Activated T-cell treated with anti-CD3 and anti-CD28 coated beads for 48 hours (primary cell): Measurements from ENCODE around the gene ALX4.

Experiments used
- DNase-seq: peaks from one replicate; pipeline ENCODE4 v3.0.0-alpha.2; 2020; ENCODE audit warnings: low read depth

Gene ALX4

DNA sequence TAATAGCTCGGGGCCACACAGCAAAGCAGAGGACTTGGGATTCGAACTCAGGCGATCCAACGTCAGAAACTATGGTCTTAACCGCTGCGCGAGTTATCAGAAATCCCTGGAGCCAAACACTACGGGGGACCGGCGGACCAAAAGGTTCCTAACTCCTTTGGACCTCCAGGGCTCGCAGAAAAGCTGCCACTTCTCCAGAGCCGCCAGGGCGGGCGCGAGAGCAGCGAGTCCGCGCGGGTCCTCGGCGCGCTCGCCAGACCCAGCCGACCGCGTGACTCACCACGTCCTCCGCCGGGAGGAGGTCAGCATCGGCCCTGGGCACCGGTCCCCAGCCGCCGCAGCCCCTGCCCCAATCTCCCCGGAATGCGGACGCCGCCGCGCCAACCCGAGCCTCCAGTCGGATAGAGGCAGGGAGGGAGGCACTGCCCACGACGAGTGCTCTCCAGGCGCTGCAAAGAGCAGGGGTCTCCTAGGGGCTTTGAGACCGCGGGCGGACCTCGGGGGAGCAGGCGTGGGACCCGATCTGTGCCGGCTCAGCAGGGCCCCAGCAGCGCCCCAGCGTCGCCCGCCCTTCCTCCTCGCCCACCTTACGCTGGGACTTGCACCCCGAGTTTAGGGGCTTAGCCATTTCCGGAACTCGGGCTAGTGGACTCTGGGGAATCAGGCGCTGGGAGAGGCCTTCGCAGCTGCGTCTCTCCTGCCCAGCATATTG lies 6.2 kb upstream of the ALX4 start:
- DNase-seq = no peak

DNA sequence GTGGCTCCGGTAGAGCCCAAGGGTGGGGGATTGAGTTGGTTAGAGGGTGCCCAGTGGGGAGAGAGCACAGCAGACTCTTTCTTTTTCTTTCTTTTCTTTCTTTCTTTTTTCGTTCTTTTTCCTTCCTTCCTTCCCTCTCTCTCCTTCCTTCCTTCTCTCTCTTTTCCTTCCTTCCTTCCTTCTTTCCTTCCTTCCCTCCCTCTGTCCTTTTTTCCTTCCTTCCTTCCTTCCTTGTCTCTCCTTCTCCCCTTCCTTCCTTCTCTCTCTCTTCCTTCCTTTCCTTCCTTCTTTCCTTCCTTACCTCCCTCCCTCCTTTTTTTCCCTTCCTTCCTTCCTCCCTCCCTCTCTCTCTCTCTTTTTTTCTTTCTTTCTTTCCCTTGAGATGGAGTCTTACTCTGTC lies 4.8 kb upstream of the ALX4 start:
- DNase-seq = no peak

DNA sequence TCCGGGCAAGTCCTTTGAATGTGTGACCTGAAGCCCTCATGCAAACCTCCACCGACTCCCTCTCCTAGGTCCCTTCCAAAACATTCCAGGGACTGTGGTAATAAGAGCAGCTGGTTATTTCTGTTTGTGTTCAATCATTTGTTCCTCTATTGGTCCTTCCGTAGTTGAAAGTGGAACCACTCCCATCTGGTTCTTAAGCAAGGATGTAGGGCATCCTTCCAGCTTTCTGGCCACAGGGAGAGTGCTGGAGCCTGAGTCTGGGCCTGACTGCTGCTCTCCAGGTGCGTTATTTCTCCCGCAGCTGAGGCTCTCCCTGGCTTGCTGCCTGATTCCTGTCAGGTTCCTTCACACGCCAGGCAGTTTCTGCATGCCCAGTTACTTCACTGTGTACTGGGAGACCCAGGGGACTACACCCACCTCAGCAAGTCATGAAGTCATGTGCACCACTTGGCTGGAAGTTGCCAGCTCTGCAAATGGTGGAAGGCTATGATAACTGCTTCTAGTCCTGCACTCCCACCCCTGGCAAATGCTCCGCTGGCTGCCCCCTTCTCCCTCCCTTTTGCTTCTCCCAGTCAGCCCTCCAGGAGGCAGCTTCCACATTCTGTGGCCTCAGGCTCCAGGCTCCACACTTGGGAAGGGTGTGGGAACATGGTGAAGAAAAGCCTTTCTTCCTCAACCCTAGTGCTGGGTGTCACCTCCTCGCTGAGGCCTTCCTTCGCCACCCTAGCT lies 4.0 kb upstream of the ALX4 start:
- no peak for DNase-seq

DNA sequence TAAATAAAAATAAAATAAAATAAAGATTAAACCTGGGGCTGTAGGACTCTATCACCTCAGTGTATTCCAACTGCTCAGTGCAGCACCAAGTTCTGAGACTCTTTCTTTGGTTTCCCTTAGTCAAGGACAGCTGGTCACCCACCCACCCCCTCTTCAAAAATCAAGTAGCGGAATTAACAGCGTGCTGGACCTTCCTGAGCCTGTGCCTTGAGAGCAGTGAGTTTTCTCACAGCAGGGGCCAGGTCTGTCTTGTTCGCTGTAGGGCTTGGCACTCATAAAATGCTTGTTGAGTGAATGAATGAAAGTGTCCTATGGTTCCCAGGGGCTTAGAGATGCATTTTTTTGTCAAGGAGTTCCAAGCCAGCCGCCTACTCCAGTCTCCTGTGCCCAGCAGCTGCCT lies 2.9 kb upstream of the ALX4 start:
- DNase-seq = no peak

DNA sequence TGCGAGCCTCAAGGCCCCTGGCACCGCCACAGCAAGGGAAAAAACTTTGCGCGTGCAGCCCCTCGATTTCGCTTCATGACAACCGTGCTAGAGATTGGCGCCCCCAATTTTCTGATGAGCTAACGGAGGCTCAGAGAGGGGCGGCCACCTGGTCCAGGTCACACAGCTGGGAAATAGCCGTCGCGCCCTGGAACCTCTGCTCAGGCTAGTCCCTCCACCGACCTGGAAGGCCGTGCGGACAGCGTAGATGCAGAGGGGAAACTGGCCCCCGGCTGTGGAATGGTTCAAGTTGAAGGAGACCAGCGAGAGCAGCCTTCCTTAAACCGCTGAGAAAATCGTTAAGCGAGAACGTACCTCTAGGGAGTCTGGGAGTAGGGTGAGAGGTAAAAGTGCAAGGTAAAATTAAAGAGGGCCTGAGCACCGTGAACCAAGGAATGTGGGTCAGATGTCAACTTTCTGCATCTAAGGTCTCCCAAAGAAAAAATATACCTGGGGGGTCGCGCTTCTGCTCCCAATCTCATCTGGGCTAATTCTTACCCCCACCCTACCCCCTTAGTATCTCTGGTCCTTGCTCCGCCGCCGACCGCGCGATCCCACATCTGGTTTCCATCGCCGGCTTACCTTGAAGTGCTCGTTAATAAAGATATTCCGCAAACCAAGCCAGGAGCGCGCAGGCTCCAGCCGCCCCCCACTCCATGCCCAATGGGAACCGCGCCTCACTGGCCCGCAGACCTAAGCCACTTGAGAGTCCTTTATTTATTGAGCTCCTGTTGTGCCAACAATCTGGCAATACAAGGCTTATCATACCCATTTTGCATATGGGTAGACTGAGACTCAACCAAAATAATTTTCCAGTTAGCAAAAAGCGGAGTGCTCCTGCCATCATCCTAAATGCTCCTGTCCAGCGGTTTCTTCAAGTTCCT lies 1.7 kb upstream of the ALX4 start:
- DNase-seq = no peak

DNA sequence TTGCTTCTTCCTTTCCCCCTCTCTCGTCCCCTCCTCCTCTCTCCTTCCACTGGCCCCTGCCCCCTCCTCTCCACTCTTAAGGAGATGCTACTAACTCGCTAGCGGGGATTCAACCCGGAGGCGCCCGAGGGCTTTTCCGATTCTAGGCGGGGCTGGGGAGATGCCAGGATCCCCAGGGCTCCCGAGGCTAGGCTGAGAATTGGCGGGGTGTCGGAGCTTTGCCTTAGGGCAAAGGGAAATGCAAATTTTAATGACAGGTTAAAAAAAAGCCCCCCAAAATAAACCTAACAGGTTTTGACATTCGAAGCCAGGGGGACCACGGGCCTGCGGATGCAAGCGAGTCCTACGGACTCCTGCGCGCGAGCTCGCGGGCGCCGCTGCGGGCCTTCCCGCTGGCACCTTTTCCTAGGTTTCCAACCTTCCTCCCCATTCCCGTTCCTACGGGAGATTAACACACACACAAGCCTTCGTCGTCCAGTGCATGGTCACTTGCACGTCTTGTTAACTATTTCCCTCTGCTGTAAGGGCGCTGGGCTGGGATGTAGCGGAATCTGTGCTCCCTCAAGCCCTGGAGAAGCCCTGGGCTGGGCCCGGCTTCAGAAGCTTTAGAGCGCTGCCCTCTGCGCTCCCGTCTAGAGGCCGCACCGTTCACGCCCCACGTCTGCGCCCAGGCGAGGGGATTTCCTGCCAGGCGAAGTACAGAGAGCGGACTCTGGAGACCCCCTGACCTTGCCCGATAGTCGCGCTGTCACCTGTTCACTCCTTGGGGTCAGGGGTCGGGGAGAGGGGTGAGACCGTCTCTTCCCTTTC lies 729 bp upstream of the ALX4 start:
- DNase-seq = no peak

DNA sequence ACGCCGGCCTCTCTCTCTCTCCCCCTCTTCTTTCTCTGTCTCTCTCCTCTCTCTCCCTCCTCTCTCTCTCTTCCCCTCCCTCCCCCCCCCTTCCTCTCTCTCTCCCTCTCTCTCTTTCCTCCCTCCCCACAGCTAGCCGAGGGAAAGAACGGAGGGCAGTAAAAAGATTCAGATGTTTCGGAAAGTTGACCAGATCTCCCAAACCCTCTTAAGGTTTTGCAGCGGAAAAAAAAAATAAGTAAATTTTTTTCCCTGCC lies 195 bp upstream of the ALX4 start:
- DNase-seq = no peak

DNA sequence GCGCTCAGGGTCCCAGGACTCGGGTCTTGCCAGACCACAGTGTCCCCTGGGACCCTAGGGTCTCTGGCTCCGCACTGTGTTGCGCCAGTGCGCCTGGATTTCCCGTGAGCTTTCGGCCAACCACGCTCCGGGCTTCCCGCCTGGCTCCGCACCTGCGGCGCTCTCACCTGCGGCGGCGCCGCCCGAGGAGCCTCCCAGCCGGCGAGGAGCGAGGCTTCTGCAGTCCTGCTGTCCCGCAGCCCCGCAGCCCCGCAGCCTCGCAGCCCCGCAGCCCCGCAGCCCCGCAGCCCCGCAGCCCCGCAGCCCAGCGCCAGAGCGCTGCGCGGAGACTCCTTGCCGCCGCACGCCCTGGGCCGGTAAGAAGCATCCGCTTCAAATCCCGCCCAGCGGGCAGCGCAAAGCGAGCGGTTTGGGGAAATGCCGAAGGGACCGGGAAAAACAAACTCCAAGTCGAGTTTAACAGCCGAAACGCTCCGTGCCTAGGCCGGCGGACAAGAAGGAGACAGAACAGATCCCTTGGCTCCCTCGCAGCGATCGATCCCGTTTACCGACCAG lies 939 bp downstream of the ALX4 start:
- DNase-seq = no peak

DNA sequence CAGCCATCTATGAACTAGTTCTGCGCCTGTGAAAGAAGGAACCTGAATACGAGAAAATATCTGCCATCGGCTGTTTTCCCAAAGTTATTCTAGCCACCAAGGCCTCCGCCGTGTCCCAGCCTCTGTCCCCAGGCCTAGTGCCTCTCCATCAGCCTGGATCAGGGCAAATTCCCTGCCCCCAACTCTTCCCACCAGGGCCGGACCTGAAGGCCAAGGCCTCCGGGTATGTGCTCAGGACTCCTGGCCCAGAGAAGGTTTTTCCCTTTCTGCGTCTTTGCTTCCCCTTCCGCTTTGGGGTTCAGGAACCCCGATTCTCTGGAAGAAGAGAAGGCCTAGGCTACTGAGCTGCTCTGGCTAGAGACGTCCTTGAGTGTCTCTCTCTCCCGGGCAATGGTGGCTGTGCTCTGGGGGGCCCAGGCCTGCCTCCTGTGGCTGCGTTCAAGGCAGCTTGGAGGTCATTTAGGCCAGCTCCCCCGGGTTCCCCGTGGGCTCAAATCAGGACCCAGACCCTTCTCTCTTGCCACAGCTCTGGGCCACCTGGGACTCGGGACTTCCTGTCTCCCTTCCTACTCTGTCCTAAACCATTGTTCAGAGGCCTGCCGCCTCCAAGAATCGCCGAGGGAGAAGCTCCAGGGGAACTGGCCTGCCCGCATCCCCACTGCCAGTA lies 1.6 kb downstream of the ALX4 start:
- no peak for DNase-seq

DNA sequence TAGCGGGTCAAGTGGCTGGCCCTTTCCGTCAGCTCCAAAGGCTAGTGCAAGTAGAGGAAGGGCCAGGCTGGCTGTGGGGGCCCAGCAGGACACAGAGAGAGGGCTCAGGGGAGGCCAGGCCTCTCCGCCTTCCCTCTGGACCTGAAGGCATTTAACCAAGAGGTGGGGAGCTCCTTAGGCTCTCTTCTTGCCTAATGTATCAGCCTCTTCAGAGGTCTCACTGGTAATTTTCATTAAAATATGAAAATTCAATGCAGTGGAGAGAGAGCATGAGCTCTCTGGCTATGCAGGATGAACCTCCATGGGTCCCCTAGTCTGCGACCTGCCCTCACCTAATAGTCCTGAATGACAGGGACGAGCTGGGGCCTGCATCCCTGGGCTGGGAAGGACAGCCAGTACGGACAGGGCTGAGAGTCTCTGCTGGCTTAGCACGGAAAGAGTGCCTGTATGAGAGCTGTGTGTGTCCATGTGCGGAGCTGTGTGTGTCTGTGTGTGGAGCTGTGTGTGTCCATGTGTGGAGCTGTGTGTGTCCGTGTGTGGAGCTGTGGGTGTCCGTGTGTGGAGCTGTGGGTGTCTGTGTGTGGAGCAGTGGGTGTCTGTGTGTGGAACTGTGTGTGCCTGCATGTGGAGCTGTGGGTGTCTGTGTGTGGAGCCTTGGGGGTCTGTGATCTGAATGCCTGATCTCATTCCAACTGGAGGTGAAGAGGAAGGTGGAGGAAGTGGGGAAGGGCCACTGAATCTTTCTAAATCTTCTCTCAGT lies 2.4 kb downstream of the ALX4 start:
- DNase-seq = no peak

DNA sequence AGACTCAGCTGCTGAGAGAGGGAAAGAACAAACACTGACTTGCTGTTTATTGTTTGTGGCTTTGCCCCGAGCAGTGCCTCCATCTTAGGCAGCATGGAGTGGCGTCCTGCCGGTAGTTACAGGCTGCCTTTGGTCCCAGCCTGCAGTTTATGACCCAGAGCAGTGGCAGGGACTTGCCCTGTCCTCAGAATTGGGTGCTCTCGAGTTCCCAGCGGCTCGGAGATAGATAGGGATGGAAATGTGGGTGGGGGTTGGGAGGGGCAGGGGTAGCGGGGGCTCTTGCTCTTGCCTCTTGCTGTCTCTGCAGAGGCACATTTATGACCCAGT lies 3.1 kb downstream of the ALX4 start:
- DNase-seq = no peak

DNA sequence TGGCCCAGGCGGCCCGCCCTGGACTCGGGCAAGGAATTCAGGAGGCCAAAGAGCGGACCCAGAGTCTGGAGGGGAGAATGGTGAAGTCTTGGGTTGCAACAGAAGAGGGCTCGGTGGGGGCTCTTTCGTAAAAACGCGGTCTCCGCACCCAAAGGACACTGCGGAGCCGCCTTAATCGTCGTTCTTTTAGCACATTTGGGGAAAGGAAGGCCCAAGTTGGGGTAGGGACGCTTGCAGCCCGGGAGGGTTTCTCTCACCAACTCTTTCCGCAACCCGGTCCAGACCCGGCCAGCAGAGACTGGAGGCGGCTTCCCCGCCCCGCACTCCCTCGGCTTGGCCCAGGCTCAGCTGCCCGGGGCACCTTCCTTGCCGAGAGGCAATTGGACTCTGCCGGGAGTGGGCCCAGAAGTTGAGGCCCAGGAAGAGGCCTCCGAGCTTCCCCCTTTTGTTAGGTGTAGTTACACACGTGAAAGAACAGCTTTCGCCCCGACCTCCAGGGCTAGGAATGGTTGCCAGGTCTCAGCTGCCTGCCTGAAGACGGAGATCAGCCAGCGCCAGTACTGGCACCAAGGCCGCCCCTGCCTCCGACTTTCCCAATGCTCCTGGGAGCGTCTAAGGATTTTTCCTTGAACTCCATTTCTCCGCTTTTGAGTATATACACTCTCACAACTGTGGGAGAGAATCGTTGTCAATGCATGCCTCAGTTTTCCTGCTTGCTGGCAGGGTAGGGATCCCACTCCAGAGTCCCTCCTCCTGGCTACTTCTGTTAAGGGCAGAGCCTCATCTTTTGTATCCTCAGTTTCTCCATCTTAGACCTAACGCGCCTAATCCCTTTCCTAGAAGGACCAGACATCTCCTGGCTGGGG lies 3.7 kb downstream of the ALX4 start:
- no peak for DNase-seq

DNA sequence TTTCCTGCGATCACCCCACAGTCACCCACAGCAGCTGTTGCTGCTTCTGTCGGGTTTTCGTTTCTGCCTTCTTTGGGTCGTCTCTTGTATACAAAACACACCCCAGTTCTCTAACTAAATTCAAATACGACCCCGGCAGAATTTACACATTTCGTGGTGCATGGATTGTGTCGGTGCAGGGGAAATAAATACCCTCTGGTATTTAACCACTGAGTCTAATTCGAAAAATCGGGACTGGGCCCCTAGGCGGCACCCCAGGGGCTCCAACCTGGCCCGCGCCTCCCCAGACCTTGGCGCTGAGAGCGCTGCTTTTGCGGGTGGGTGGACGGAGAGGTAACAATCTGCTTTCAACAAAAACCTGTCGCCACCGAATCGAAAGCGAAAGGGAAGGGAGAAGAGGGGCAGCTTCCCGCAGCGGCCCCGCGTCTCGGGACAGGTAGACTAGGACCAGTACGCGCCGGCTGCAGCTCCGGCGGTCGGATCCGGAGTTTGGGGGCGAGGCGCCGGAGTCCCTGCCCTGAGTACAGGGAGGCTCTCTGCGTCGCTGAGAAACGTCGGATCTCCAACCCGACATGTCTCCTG lies 4.4 kb downstream of the ALX4 start:
- no peak for DNase-seq

DNA sequence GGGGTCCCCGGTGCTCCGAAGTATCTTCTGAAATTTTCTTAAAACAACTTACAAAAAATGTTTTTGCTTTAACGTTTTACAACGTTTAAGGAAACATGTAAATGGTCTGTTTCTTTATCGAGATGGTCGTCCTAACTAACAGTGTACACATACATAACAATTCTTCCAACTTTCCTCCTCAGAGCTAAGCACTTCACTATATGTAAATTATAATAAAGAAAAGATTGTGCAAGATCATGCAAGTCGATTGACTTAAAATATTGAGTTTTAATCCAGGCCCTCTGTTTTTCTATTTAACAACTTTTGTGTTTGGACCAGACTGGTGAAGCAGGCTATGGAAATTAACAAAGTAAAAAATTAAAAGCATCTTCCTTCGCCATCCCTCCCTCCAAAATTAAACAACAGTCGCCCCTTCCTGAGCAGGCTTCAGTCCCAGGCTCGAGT lies 4.9 kb downstream of the ALX4 start:
- DNase-seq = no peak

DNA sequence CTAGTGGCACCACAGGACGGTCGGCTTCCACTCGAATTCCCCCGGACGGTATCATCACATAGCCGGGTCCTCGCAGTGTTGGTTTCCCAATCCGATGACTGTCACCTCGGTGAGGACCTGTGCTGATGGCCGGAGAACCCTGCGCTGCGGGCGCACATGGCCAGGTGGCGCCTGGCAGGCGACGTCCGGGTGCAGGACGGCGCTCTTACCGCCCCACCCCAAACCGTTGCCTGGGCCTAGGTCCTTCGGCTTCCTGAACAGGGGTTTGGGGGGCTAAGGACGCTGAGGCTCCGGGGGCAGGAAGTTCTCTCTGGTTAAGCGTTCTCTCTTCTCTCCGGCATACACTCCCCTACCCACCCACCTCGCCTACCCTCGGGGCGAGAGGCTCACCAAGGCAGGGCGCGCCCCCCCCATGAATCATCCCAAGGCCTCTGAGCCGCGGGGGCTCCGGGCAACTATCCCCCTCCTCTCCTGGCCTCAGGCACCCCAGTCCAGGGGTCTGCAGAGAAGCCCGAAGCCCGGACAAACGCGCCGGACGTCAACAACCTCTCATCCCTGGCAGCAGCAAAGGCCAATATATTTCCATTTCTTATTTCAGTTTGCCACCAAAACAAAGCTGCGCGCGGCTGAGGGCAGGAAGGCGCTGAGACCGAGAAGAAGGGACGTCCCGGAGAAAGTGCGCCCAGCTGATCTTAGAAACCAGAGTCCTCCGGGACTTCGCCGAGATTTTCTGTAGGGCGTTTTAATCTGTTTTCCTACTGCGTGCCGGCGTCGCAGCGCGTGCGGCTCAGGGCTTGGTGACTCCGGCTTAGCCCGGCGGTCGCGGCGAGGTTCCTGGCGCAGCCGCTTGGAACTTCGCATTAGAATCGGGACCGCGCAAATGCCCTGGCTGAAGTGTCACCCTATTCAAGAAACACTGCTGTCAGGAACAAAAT lies 5.6 kb downstream of the ALX4 start:
- DNase-seq = no peak

DNA sequence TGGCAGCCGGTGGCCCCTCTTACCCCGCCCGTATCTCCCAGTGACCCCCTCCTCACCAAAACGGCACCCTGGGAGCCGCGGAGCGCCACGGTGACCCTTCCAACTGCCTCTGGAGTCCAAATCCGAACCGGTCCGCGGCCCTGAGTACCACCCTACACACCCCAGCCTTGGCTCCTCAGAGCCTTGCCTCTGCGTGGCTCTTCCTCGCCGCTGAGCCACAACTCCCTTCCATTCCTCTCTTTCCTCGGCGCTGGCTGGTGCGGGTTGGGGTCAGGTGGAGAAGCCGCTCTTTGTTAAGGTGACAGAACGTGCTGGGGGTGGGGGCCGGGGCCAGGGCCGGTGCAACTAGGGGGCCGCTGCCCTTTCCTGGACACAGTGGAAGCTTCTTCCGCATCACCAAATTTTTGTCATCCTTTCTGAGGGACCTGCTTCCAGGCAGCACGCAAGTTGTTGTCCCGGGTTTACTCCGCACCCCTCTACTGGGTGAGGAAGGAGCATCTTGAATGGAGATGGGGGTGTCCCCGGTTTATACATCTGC lies 6.5 kb downstream of the ALX4 start:
- no peak for DNase-seq

DNA sequence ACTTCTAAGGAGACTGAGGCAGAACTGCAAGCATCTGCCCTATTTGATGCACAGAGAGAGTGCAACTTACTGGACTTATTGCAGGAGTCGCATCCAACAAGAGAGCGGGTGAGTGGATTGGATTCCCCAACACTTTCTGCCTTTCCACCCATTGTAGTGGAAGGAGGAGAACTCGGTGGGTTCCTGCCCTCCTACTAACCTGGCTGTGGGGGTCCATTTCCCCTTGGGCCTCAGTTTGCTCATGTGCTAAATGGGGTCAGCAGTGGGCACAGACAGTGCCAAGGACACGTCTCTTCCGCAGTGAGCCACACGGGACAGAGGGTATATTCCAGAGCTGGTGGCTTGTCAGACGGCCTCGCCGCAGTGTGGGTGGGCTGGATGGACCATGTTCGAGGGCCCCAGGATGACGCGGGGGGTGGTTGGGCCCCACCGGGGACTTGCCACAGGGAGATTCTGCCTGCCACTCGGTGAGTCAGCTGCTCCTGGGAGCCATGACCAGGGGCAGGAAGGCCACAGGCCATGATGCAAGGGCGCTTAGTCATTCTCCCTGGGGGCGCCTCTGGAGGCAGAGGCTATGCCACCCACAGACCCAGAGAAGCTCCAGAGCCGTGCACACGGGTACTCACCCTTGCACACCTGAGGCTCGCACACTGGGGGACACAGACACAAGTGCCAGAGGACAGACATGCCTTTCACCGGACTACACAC lies 8.2 kb downstream of the ALX4 start:
- no peak for DNase-seq
